ENCODE data around the gene FBF1.

The FBF1 gene

DNA sequence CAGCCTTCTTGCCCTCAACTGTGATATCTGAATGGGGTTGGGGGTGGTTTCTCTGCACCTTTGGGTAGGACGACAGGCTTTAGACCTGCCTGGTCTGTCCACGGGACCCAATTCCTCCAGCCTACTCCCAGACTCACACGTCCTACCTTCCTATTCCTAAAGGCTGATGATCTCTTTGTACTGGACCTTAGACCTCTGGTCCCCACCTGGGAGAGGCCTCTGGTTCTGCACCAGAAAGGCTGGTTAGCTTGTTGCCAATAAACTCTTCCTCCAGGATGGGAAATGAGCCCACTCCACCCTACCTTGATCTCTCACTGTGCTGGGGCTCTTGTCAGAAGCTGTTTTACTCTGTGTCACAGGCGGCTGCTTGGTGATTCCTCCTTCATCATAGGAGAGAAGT lies 14.4 kb downstream of the FBF1 start:
- no peak for ATAC-seq
- no peak overlapping the region for H3K27ac Mint-ChIP-seq
- H3K4me3 Mint-ChIP-seq: no peak overlapping the region
- peaks cover 9% of the 10 kb centered on the region for H3K36me3 Mint-ChIP-seq
- H3K4me1 Mint-ChIP-seq: no peaks in the 10 kb centered on the region
- H3K9me3 Mint-ChIP-seq: no peaks in the 10 kb centered on the region
- H3K27me3 Mint-ChIP-seq: no peaks in the 10 kb centered on the region

DNA sequence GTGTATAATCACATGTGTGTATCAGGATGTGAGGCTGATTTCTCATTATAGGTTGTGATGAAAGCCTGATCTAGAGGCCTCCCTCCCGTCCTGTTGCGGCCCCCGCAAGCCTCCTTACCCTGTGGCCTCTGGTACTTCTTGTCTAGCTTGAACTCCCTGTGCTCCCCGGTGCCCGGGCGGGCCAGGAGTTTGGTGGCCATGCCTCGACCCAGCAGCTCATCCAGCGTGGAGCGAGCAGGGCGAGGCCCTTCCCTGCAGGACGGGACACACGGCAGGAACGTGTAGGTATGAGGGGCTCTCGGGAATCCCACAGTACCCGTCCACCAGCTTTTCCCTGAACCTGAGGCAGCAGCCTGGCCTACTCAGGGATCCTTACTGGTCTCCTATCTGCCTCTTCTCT lies 14.9 kb downstream of the FBF1 start:
- Mint-ChIP-seq H3K27ac (no peak overlapping the region), H3K4me3 (no peak overlapping the region), H3K27me3 (no peaks in the 10 kb centered on the region), H3K9me3 (no peaks in the 10 kb centered on the region), H3K36me3 (peaks cover 9% of the 10 kb centered on the region), H3K4me1 (no peaks in the 10 kb centered on the region)
- ATAC-seq: no peak

DNA sequence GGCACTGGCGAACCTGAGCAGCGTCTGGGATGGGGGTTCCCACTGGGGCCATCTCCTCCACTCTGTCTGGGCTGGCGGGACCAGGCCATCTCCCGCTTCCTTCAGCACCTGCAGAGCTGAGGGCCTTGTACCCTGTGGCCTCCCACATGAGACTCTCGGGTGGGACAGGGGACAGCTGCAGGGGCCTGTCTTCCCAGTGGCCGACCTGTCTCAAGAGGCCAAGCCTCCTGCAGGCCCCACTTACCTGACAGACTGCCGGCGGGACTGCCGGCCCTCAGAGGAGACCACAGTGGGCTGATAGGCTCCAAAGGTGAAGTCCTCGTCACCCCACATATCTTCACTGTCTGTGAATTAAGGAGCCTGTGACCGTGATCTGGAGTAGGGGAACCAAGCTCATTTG lies 15.7 kb downstream of the FBF1 start:
- H3K9me3 Mint-ChIP-seq: no peaks in the 10 kb centered on the region
- no peak overlapping the region for H3K4me3 Mint-ChIP-seq
- H3K4me1 Mint-ChIP-seq: no peaks in the 10 kb centered on the region
- H3K27ac Mint-ChIP-seq: no peak overlapping the region
- H3K36me3 Mint-ChIP-seq: peaks cover 9% of the 10 kb centered on the region
- ATAC-seq: no peak
- H3K27me3 Mint-ChIP-seq: no peaks in the 10 kb centered on the region

DNA sequence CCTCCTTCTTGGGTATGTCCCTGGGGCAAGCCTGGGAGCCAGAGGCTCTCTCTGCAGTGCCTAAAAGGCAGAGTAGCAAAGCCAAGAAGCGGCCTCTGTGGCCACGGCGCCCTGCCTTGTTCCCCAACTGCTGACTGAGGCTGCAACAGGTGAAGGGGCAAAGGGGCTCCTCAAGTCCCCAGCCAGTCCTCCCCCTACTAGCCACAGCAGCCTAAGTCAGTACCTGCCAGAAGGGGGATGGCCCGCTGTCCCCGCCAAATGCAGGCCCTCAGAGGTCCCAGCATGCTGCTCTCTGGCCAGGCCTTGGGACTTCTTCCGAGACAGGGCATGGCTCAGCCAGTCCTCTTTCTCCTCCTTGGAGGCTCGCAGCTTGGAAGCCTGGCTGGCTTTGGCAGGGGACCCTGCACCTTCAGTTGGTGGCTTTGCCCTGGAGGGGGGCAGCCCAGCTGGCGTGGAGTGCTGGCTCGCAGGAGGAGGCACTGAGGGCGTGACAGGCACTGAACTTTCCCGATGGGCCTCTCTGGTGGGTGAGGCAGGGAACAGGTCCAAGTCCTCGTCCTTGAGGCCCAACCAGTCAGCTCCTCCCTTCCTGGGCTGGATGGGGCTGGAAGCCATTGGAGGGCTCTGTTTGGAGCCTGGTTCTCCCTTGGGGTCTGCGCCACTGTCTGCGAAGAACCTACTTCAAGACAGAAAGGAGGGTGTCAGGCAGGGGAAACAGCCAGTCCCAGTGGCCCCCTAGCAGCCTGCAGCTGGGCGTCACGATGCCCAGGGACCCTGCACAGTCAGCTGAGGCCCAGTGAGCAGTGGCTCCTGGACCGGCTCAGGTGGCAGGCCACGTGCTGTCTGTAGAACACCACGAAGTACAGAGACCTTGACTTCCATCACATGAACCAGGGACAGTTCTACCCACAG lies 17.6 kb downstream of the FBF1 start:
- no peak for ATAC-seq
- H3K4me1 Mint-ChIP-seq: no peaks in the 10 kb centered on the region
- no peak overlapping the region for H3K4me3 Mint-ChIP-seq
- H3K9me3 Mint-ChIP-seq: no peaks in the 10 kb centered on the region
- H3K36me3 Mint-ChIP-seq: peaks cover 17% of the 10 kb centered on the region
- H3K27me3 Mint-ChIP-seq: no peaks in the 10 kb centered on the region
- no peak overlapping the region for H3K27ac Mint-ChIP-seq

DNA sequence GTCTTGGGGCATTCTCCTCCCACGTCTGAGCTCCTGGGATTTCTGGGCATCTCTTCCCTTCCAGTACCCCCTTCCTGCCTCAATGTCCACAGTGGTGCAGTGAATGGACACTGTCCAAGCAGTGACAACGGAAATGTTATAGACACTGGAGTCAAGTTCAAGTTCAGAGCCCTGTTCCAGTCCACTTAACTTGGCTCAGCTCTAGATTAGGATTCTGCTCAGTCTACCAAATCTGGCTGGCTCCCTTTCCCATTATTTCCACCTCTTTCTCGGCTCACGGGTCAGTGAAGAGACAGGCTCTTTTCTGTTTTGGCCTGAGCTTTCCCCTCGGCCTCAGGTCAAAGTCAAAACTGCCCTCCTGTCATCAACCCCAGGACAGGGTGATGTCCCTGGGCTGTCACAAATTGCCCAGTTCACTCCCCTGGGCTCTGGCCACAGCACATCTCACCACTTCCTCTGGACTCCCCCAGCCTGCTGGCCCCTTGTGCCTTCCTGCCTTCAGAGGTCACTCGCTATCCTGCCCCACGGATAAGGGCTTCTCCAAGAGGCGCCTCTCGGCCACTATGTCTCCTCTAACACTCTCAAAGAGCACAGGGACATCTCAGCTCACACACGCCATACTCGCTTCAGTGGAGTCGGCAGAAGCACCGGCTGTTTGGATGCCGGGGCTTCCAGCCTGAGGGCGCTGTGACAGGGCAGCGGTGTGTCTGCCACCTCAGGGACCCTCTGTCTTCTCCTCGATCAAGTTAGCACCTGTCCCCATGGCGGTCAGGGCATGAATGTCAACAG lies 18.5 kb downstream of the FBF1 start:
- Mint-ChIP-seq H3K27ac (no peak overlapping the region), H3K27me3 (no peaks in the 10 kb centered on the region), H3K36me3 (peaks cover 18% of the 10 kb centered on the region), H3K4me3 (no peak overlapping the region), H3K9me3 (no peaks in the 10 kb centered on the region), H3K4me1 (no peaks in the 10 kb centered on the region)
- ATAC-seq: no peak

DNA sequence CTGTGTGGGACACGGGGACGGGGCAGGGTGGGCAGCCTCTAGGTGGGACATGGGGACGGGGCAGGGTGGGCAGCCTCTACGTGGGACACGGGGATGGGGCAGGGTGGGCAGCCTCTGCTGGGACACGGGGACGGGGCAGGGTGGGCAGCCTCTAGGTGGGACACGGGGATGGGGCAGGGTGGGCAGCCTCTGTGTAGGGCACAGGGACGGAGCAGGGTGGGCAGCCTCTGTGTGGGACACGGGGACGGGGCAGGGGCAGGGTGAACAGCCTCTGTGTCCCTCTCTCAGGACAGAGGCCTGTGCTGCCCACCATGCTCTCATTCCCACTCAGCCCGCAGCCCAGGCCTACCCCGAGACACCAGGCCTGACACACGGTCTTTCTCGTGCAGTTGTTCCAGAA lies 19.2 kb downstream of the FBF1 start:
- Mint-ChIP-seq H3K27me3 (no peaks in the 10 kb centered on the region), H3K4me1 (no peaks in the 10 kb centered on the region), H3K27ac (no peak overlapping the region), H3K36me3 (peaks cover 19% of the 10 kb centered on the region), H3K9me3 (no peaks in the 10 kb centered on the region), H3K4me3 (no peak overlapping the region)
- no peak for ATAC-seq

DNA sequence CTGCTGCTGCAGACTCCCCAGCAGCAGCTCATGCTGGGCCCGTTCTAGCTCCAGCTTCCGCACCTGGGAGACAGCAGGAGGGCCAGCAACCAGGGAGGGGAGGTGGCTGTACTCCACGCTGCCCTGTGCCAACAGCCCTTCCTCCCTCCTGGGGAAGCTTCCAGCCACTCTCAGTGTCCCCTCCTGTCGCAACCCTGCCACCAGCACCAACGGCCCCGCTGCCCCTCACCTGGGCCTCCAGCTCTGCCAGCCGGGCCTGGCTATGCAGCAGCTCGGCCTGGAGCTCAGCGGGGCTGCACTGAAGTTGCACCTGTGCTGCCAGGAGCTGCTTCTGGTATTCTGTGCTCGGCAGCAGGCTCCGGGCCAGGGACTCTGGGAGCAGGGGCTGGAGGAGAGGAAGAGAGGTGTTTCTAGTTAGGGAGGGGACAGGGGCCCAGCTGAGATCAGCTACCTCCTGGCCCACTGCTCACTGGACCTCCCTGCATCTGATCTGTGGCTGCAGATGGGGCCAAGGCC lies 20.7 kb downstream of the FBF1 start:
- H3K27ac Mint-ChIP-seq: no peak overlapping the region
- ATAC-seq: no peak

DNA sequence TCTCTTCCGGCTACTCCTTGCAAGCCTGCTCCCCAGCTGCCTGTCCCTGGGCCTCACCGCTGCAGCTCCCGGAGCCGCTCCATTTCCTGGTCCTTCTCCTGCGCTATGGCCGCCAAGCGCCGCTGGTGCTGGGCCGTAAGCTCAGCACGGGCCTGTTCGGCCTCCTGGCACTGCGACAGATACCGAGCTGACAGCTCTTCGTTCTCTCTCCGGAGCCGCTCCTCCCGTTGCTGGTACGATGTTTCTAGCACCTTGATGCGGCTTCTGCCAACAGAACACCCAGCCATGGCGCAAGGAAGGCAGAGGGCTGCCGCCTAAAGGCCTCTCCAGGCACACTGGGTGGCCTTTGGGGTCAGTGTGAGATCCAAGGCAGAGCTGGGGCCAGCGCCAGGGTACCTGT lies 21.2 kb downstream of the FBF1 start:
- ATAC-seq: no peak
- H3K36me3 Mint-ChIP-seq: peaks cover 21% of the 10 kb centered on the region
- no peaks in the 10 kb centered on the region for H3K4me1 Mint-ChIP-seq
- no peak overlapping the region for H3K27ac Mint-ChIP-seq
- no peaks in the 10 kb centered on the region for H3K27me3 Mint-ChIP-seq
- no peak overlapping the region for H3K4me3 Mint-ChIP-seq
- no peaks in the 10 kb centered on the region for H3K9me3 Mint-ChIP-seq

More for the DNA sequence above, 20.7 kb downstream of the FBF1 start:
- no peak overlapping the region for H3K4me3 Mint-ChIP-seq
- H3K27me3 Mint-ChIP-seq: no peaks in the 10 kb centered on the region
- H3K9me3 Mint-ChIP-seq: no peaks in the 10 kb centered on the region
- peaks cover 17% of the 10 kb centered on the region for H3K36me3 Mint-ChIP-seq
- no peaks in the 10 kb centered on the region for H3K4me1 Mint-ChIP-seq

DNA sequence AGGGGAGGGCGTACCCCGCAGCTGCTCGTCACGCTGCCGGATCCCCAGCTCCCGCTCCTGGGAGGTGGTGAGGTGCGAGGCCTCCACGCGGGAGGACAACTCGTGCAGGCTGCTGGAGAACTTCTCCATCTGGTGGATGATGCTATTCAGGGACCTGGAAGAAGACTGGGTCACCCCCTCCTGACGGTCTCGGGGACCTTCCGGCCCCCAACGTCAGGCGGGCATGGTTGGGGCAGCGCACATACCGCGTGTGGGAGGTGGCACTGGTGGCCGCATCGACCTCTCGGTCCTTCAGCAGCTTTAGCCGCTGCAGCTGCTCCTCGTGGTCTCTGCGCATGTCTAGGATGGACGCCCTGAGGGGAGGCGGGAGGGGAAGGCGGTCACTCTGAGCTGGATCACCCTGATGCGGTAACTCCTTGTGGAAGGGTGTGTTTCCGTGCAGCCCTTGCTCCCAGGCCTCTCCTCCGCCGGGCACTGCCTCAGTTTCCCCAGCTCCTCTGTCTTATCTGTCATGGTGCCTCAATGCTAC lies 22.9 kb downstream of the FBF1 start:
- no peak for ATAC-seq
- Mint-ChIP-seq H3K27ac (no peak overlapping the region), H3K36me3 (peaks cover 32% of the 10 kb centered on the region), H3K27me3 (no peaks in the 10 kb centered on the region), H3K4me3 (no peak overlapping the region), H3K9me3 (no peaks in the 10 kb centered on the region), H3K4me1 (no peaks in the 10 kb centered on the region)

DNA sequence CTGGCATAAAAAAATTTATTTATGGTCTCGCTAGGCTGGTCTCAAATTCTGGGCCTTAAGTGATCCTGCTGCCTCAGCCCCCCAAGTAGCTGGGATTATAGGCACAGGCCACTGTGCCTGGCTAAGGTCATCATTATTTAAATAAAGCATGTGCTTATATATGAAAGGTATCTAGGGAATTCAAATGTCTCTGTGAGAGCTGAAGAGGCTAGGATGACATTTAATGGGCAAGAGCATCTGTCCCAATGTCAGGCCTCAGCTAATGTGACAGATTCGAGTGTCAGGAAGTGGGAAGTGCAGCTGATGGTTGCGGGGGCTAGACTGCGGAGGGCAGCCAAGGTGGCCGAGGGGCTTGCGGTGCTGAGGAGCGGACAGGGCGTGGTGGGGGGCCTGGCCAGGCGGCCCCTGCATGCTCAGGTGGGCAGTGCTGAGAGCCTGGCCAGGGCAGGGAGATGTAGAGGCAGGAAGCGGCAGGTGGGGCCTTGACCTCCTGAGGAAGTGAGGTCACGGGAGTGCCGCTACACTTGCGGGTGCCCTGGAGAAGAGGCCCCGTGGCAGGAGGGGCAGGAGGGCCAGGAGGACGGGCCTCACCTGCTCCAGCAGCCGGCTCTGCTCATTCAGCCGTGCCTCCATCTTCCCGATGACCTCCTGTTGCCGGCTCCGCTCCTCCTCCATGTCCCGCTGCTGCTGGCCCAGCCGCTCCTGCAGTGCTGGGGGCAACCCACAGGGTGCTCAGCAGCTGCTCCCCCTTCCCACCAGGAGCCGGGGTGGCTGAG lies 23.5 kb downstream of the FBF1 start:
- Mint-ChIP-seq H3K27me3 (no peaks in the 10 kb centered on the region), H3K4me1 (no peaks in the 10 kb centered on the region), H3K27ac (no peak overlapping the region), H3K9me3 (no peaks in the 10 kb centered on the region), H3K36me3 (peaks cover 28% of the 10 kb centered on the region), H3K4me3 (no peak overlapping the region)
- ATAC-seq: no peak

DNA sequence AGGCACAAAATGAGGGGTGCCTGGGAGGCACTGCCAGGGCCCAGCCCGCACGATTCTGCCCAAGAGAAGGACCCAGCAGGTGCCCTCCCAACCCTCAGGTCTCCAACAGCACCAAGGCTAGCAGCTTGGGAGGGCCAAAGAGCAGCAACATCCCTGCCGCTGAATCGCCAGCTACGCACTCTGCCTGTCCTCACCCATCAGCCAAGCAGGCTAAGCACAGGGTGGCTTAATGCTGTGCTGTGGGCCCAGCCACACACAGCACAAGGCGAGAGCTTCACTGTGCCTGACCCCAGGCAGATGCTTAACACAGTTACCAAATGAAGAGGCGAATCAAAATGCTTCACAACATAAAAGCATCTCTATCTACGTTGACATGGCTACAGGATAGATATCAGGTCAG lies 25.6 kb downstream of the FBF1 start:
- no peak overlapping the region for H3K4me3 Mint-ChIP-seq
- H3K9me3 Mint-ChIP-seq: no peaks in the 10 kb centered on the region
- ATAC-seq: no peak
- H3K27ac Mint-ChIP-seq: no peak overlapping the region
- H3K4me1 Mint-ChIP-seq: no peaks in the 10 kb centered on the region
- no peaks in the 10 kb centered on the region for H3K27me3 Mint-ChIP-seq
- peaks cover 35% of the 10 kb centered on the region for H3K36me3 Mint-ChIP-seq

DNA sequence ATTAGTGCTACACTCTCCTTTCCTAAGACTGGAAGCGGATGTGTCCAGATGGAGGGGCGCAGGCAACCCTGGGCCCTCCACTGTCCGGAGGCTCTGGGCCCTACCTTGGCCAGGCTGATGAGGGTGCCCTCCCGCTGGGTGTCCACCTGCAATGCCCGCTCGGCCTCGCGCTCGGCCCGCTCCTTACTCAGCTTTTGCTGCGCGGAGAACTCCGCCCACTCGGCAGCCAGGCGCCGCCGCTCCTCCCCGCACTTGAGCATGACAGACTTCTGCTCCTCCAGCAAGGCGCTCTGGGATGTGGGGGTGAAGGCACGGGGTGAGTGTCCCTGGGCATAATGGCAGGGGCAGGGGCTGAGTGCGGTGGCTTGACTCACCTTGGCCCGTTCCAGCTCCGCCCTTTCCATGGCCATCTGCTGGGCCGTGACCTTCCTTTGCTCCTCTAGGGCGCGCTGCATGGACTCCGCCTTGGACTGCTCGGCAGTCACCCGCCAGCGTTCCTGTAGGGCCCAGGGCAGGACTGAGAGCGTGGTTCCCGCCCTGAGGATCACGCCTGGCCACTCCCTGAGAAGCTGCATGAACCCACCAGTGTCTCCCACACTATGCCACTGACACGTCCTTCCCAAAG lies 26.1 kb downstream of the FBF1 start:
- no peaks in the 10 kb centered on the region for H3K9me3 Mint-ChIP-seq
- no peak overlapping the region for H3K4me3 Mint-ChIP-seq
- H3K27me3 Mint-ChIP-seq: no peaks in the 10 kb centered on the region
- no peaks in the 10 kb centered on the region for H3K4me1 Mint-ChIP-seq
- no peak overlapping the region for H3K27ac Mint-ChIP-seq
- peaks cover 33% of the 10 kb centered on the region for H3K36me3 Mint-ChIP-seq
- ATAC-seq: no peak

DNA sequence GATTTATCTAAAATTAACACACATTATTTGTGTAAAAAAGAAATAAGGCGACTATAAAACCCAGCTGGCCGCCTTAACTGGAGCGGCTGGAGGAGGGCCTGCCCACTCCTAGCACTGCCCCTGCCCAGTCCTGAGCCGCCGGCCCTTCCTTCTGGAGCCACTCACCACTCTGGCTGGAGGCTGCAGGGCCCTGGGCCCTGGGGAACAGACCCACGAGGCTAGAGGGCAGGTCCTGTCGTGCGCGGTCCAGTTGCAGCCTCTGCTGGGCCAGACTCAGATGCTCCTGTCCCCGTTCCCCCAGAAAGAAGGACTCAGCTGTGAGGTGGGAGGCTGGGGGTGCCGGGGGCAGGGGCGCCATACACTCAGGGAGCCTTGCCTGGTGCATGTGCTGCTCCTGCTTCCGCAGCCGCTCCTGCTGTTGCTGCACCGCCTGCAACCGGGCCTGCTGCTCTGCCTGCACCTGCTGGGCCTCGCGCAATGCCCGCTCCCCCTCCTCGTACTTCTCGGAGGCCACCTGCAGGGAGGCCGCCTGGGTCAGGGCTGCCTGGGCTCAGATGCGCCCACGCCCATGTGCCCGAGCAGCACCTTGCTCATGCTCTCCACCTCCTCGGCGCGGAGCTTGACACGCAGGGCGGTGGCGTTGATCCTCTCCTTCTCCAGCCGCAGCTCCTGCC lies 27.2 kb downstream of the FBF1 start:
- no peak for ATAC-seq
- H3K27ac Mint-ChIP-seq: no peak overlapping the region
- peaks cover 27% of the 10 kb centered on the region for H3K36me3 Mint-ChIP-seq
- H3K4me1 Mint-ChIP-seq: no peaks in the 10 kb centered on the region
- H3K4me3 Mint-ChIP-seq: no peak overlapping the region
- H3K9me3 Mint-ChIP-seq: no peaks in the 10 kb centered on the region
- no peaks in the 10 kb centered on the region for H3K27me3 Mint-ChIP-seq

DNA sequence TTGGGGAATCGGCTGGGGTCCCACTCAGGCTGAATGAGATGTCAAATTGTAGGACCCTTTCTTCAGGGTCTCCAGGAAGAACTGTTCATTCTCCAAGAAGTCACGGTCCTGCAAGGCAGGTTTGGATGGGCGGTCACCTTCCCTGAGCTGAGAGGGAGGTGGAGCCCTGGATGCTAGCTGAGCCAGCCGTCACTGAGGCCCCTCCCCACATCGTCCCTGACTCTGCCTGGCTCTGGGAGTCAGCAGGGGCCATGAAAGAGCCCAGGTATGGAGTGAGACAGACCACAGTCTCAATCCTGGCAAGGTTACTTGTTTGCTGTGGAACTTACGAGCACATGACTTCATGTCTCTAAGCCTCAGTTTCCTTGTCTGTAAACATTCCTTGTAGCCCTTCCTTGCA lies 30.1 kb downstream of the FBF1 start:
- Mint-ChIP-seq H3K4me1 (no peaks in the 10 kb centered on the region), H3K36me3 (peaks cover 22% of the 10 kb centered on the region), H3K4me3 (no peak overlapping the region), H3K9me3 (no peaks in the 10 kb centered on the region), H3K27me3 (no peaks in the 10 kb centered on the region), H3K27ac (no peak overlapping the region)
- no peak for ATAC-seq

All from stimulated activated memory B cell treated with anti-CD40 and anti-IgM and Interleukin-4, amounts not matched to agents 10 μg/mL and 1 μg/mL and 100 μg/mL, for 72 hours (primary cell).